GM23338 (cell line): Measurements from ENCODE around the gene TULP4. TPM values are rescaled to one million over a fixed set of nuclear protein-coding genes. Genes with fewer than 3 reads are reported as not detected.
A peak's percentile ranks its signal among the peaks of the same experiment; 100 is the strongest.

Experiments used
- ATAC-seq: fragments of 200-7000 bp; cut with Tn5 transposase; 3 replicates; pipeline ENCODE4 v1.9.1; 2020
- DNase-seq: peaks from one replicate; pipeline ENCODE4 v3.0.0-alpha.2; 2015; ENCODE audit warnings: low spot score
- H2AFZ ChIP-seq: fragments of 200-600 bp; sonication (generic); 2 replicates; pipeline ENCODE4 v1.8.0; 2016; ENCODE audit warnings: antibody characterized with exemption, mild to moderate bottlenecking, moderate library complexity
- H3F3A ChIP-seq: fragments of 200-600 bp; sonication (generic); replicated peaks from 2 replicates; pipeline ENCODE4 v1.8.0; 2017; ENCODE audit warnings: antibody characterized with exemption, mixed run types, low read depth
- H3K27ac ChIP-seq: fragments of 200-600 bp; sonication (generic); 2 replicates; pipeline ENCODE4 v1.6.1; 2016; ENCODE audit warnings: low read depth
- H3K27me3 ChIP-seq: fragments of 200-600 bp; sonication (generic); 2 replicates; pipeline ENCODE4 v1.8.0; 2016; ENCODE audit warnings: mild to moderate bottlenecking, mixed run types, moderate library complexity; ENCODE audit not compliant: insufficient read depth
- H3K36me3 ChIP-seq: fragments of 200-600 bp; sonication (generic); 2 replicates; pipeline ENCODE4 v1.8.0; 2016; ENCODE audit warnings: mild to moderate bottlenecking; ENCODE audit not compliant: insufficient read depth
- H3K4me1 ChIP-seq: fragments of 200-600 bp; sonication (generic); 2 replicates; pipeline ENCODE4 v1.8.0; 2016; ENCODE audit warnings: mild to moderate bottlenecking, moderate library complexity; ENCODE audit not compliant: insufficient read depth
- H3K4me2 ChIP-seq: fragments of 200-600 bp; sonication (generic); 2 replicates; pipeline ENCODE4 v1.7.1; 2017; ENCODE audit warnings: mixed run types
- H3K4me3 ChIP-seq: fragments of 200-600 bp; sonication (generic); 2 replicates; pipeline ENCODE4 v1.6.1; 2016; ENCODE audit warnings: mixed run types
- H3K79me2 ChIP-seq: fragments of 200-600 bp; sonication (generic); replicated peaks from 2 replicates; pipeline ENCODE4 v1.8.0; 2017; ENCODE audit warnings: mild to moderate bottlenecking; ENCODE audit not compliant: insufficient read depth
- H3K9me2 ChIP-seq: fragments of 200-600 bp; sonication (generic); 2 replicates; pipeline ENCODE4 v1.8.0; 2017; ENCODE audit not compliant: insufficient read depth
- H4K20me1 ChIP-seq: fragments of 200-600 bp; sonication (generic); replicated peaks from 2 replicates; pipeline ENCODE4 v1.8.0; 2017; ENCODE audit warnings: mild to moderate bottlenecking; ENCODE audit not compliant: insufficient read depth
- H3K27ac Mint-ChIP-seq: 2 replicates; pipeline ENCODE4 v1.8.0; 2020; ENCODE audit warnings: inconsistent platforms, mild to moderate bottlenecking, moderate library complexity, mixed read lengths
- H3K27me3 Mint-ChIP-seq: 3 replicates; pipeline ENCODE4 v1.8.0; 2022; ENCODE audit warnings: low read depth, mild to moderate bottlenecking, moderate library complexity, mixed read lengths, inconsistent platforms; ENCODE audit not compliant: insufficient read depth, poor library complexity
- H3K36me3 Mint-ChIP-seq: 3 replicates; pipeline ENCODE4 v1.8.0; 2021; ENCODE audit warnings: low read depth, mild to moderate bottlenecking, inconsistent platforms, moderate library complexity, mixed read lengths
- H3K4me1 Mint-ChIP-seq: 3 replicates; pipeline ENCODE4 v1.8.0; 2020; ENCODE audit warnings: mild to moderate bottlenecking, inconsistent platforms, mixed read lengths
- H3K4me3 Mint-ChIP-seq: 3 replicates; pipeline ENCODE4 v1.8.0; 2021; ENCODE audit warnings: moderate library complexity, mild to moderate bottlenecking, inconsistent platforms, mixed read lengths
- H3K9me3 Mint-ChIP-seq: 3 replicates; pipeline ENCODE4 v1.8.0; 2020; ENCODE audit warnings: moderate library complexity, mild to moderate bottlenecking, inconsistent platforms, mixed read lengths
- CREB1 ChIP-seq: fragments of 250-450 bp; sonication (Bioruptor Pico); IDR thresholded peaks from 2 replicates; pipeline ENCODE4 v1.5.0; 2020; ENCODE audit warnings: low read depth, mild to moderate bottlenecking, moderate library complexity
- ETS1 ChIP-seq: IDR thresholded peaks from 2 replicates; pipeline ENCODE4 v1.6.1; 2016; ENCODE audit warnings: antibody characterized with exemption
- EZH2 ChIP-seq: fragments of 200-600 bp; sonication (generic); IDR thresholded peaks from one replicate; pipeline ENCODE4 v1.8.0; 2017; ENCODE audit warnings: antibody characterized with exemption, mild to moderate bottlenecking, low read depth; ENCODE audit not compliant: unreplicated experiment
- EZH2phosphoT487 ChIP-seq: fragments of 200-600 bp; sonication (generic); IDR thresholded peaks from one replicate; pipeline ENCODE4 v1.8.1; 2018; ENCODE audit warnings: antibody characterized with exemption; ENCODE audit not compliant: unreplicated experiment
- JUNB ChIP-seq: IDR thresholded peaks from one replicate; pipeline ENCODE4 v1.6.1; 2016; ENCODE audit warnings: antibody characterized with exemption; ENCODE audit not compliant: unreplicated experiment
- NANOG ChIP-seq: IDR thresholded peaks from 2 replicates; pipeline ENCODE4 v1.6.1; 2016; ENCODE audit warnings: antibody characterized with exemption, borderline replicate concordance
- POLR2AphosphoS5 ChIP-seq: IDR thresholded peaks from 2 replicates; pipeline ENCODE4 v1.6.1; 2016; ENCODE audit warnings: antibody characterized with exemption, low read depth
- STAT1 ChIP-seq: IDR thresholded peaks from one replicate; pipeline ENCODE4 v1.6.1; 2016; ENCODE audit warnings: antibody characterized with exemption; ENCODE audit not compliant: unreplicated experiment
- ZNF114 ChIP-seq: fragments of 250-450 bp; sonication (Bioruptor Pico); IDR thresholded peaks from 2 replicates; pipeline ENCODE4 v1.5.0; 2020; ENCODE audit warnings: mild to moderate bottlenecking, moderate library complexity
- ZNF331 ChIP-seq: fragments of 250-450 bp; sonication (Bioruptor Pico); IDR thresholded peaks from 2 replicates; pipeline ENCODE4 v1.5.0; 2020; ENCODE audit warnings: low read depth, mild to moderate bottlenecking, moderate library complexity
- ZNF462 ChIP-seq: fragments of 250-450 bp; sonication (Bioruptor Pico); IDR thresholded peaks from 2 replicates; pipeline ENCODE4 v1.5.0; 2020; ENCODE audit warnings: mild to moderate bottlenecking, moderate library complexity
- polyA plus RNA-seq: library from polyadenylated mRNA; unstranded; fragments of >200 nt; fragmentation: Nextera tagmentation; extraction: Ambion mirVana; gene quantifications from 2 replicates; pipeline ENCODE4 v1.2.1, GENCODE V29; 2016
- total RNA-seq: library from RNA; depleted of rRNA; stranded (reverse); fragments of >200 nt; shearing (Covaris generic); gene quantifications from 2 replicates; pipeline ENCODE4 v1.2.3, GENCODE V29; 2014

TULP4 gene
- total and polyA plus RNA-seq, 2 experiments from 2014 or later, result 31.2 to 50.2 TPM

GRCh38 chr6:158457131-158457530 lies 144.9 kb downstream of the TULP4 start (continued):
- no peak for TF ChIP-seq ETS1
- no peak for TF ChIP-seq EZH2phosphoT487
- TF ChIP-seq STAT1, result no peak
- TF ChIP-seq ZNF114, result no peak

GRCh38 chr6:158457616-158458278 lies 145.5 kb downstream of the TULP4 start:
- ATAC-seq, result no peak
- H3K27me3 ChIP-seq, result no peaks in the 10 kb centered on the region
- H3K4me1 ChIP-seq, result peaks cover 35% of the 10 kb centered on the region
- Mint-ChIP-seq H3K4me3 (no peak overlapping the region), H3K9me3 (no peaks in the 10 kb centered on the region), H3K27ac (no peak overlapping the region), H3K4me1 (peaks cover 42% of the 10 kb centered on the region), H3K36me3 (peaks cover 6% of the 10 kb centered on the region; the same call in 2 of the 3 replicates), H3K27me3 (peaks cover 2% of the 10 kb centered on the region)
- TF ChIP-seq POLR2AphosphoS5 (no peak), ZNF331 (CRISPR knock-in tag) (no peak), NANOG (no peak)
- peaks cover 3% of the 10 kb centered on the region; the same call in 1 of the 2 replicates for H4K20me1 ChIP-seq
- no peak overlapping the region for H3K4me3 ChIP-seq
- no peaks in the 10 kb centered on the region for H3K36me3 ChIP-seq
- no peaks in the 10 kb centered on the region for H3K79me2 ChIP-seq
- no peaks in the 10 kb centered on the region for H3K9me2 ChIP-seq
- 0 out of 2 replicates have a peak overlapping the region, but pooled peaks have one; percentile 20 for H3K4me2 ChIP-seq
- DNase-seq, result no peak
- H3F3A ChIP-seq, result no peaks in the 10 kb centered on the region
- no peak overlapping the region for H2AFZ ChIP-seq
- no peak overlapping the region for H3K27ac ChIP-seq

GRCh38 chr6:158459726-158460125 lies 147.5 kb downstream of the TULP4 start:
- Mint-ChIP-seq H3K4me1 (peaks cover 59% of the 10 kb centered on the region), H3K4me3 (no peak overlapping the region), H3K36me3 (peaks cover 8% of the 10 kb centered on the region; the same call in 2 of the 3 replicates), H3K27ac (peak overlapping the region; percentile 69), H3K9me3 (no peaks in the 10 kb centered on the region), H3K27me3 (peaks cover 4% of the 10 kb centered on the region)
- ATAC-seq (no peak), DNase-seq (no peak)
- peaks cover 41% of the 10 kb centered on the region for H3K4me1 ChIP-seq
- no peaks in the 10 kb centered on the region for H3K79me2 ChIP-seq
- H3F3A ChIP-seq, result no peaks in the 10 kb centered on the region; the same call in 1 of the 2 replicates
- H2AFZ ChIP-seq, result no peak overlapping the region
- H3K36me3 ChIP-seq, result no peaks in the 10 kb centered on the region
- no peaks in the 10 kb centered on the region for H3K27me3 ChIP-seq
- peak overlapping the region; percentile 15; the same call in 1 of the 2 replicates for H3K27ac ChIP-seq
- no peak overlapping the region for H3K4me3 ChIP-seq
- no peaks in the 10 kb centered on the region; the same call in 1 of the 2 replicates for H4K20me1 ChIP-seq
- H3K9me2 ChIP-seq, result no peaks in the 10 kb centered on the region
- peak overlapping the region; percentile 34; the same call in 1 of the 2 replicates for H3K4me2 ChIP-seq
- TF ChIP-seq EZH2phosphoT487, result no peak
- TF ChIP-seq CREB1 (CRISPR knock-in tag), result no peak
- TF ChIP-seq ZNF331 (CRISPR knock-in tag), result no peak
- no peak for TF ChIP-seq EZH2
- TF ChIP-seq JUNB, result no peak
- TF ChIP-seq ZNF462 (CRISPR knock-in tag), result no peak
- no peak for TF ChIP-seq POLR2AphosphoS5
